OCI-LY7 (cell line): ENCODE results near the gene EIF4G1.

ENCODE experiments used
- EZH2phosphoT487 ChIP-seq: fragments of 200-600 bp; sonication (generic); IDR thresholded peaks from 2 replicates; pipeline ENCODE4 v1.6.1; 2018; ENCODE audit warnings: low read depth, borderline replicate concordance, mild to moderate bottlenecking, mixed run types, antibody characterized with exemption, low read length, moderate library complexity, mixed read lengths
- TF ChIP-seq, protein P1 (sequence below): fragments of 200-600 bp; sonication (generic); conservative IDR thresholded peaks from 2 replicates; pipeline ENCODE4 v1.5.1; 2014; ENCODE audit warnings: mild to moderate bottlenecking, antibody characterized with exemption, low read length, moderate library complexity, mixed read lengths

DNA sequence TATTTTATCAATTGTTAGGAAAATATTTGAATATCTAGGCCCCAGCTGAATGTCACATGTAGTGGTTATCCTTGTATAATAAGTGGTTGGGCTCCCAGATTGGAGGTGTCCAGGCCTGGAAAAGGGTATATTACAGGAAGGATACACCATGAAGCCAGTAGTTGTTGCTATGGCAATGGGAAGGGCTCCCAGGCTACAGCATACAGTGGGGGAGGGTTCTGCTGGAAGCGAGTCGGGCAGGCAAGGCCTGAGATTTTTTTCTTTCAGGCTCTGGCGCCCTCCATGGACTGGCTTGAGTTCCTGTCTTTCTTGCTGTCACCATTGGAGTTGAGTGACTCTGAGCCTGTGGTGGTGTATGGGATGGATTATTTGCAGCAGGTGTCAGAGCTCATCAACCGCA, 29.7 kb upstream of the EIF4G1 start:
- TF ChIP-seq, protein P1, sequence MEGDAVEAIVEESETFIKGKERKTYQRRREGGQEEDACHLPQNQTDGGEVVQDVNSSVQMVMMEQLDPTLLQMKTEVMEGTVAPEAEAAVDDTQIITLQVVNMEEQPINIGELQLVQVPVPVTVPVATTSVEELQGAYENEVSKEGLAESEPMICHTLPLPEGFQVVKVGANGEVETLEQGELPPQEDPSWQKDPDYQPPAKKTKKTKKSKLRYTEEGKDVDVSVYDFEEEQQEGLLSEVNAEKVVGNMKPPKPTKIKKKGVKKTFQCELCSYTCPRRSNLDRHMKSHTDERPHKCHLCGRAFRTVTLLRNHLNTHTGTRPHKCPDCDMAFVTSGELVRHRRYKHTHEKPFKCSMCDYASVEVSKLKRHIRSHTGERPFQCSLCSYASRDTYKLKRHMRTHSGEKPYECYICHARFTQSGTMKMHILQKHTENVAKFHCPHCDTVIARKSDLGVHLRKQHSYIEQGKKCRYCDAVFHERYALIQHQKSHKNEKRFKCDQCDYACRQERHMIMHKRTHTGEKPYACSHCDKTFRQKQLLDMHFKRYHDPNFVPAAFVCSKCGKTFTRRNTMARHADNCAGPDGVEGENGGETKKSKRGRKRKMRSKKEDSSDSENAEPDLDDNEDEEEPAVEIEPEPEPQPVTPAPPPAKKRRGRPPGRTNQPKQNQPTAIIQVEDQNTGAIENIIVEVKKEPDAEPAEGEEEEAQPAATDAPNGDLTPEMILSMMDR: peak; percentile 66
- no peak for TF ChIP-seq EZH2phosphoT487
